NAMALWA (cell line): ENCODE data around the gene SIRT3.
"Not testable (repeated sequence)": the region's sequence is repeated elsewhere in the genome, so short reads cannot be mapped to it uniquely, and the experiment has no call there.

Source experiments
- DNase-seq: peaks from one replicate; pipeline ENCODE4 v3.0.0-alpha.2; 2015; ENCODE audit warnings: low spot score

SIRT3 gene

GRCh38 chr11:203056-203944, 32.8 kb downstream of the SIRT3 start:
- no peak for DNase-seq

GRCh38 chr11:202490-202889, 33.7 kb downstream of the SIRT3 start:
- DNase-seq = no peak

DNA sequence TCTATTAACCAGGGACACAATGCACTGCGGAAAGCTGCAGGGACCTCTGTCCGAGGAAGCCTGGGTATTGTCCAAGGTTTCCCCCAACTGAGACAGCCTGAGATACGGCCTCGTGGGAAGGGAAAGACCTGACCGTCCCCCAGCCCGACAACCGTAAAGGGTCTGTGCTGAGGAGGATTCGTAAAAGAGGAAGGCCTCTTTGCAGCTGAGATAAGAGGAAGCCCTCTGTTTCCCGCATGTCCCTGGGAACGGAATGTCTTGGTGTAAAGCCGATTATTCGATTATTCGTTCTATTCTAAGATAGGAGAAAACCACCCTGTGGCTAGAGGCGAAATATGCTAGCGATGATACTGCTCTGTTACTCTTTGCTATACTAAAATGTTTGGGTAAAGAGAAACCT, 34.2 kb downstream of the SIRT3 start:
- DNase-seq = no peak

DNA sequence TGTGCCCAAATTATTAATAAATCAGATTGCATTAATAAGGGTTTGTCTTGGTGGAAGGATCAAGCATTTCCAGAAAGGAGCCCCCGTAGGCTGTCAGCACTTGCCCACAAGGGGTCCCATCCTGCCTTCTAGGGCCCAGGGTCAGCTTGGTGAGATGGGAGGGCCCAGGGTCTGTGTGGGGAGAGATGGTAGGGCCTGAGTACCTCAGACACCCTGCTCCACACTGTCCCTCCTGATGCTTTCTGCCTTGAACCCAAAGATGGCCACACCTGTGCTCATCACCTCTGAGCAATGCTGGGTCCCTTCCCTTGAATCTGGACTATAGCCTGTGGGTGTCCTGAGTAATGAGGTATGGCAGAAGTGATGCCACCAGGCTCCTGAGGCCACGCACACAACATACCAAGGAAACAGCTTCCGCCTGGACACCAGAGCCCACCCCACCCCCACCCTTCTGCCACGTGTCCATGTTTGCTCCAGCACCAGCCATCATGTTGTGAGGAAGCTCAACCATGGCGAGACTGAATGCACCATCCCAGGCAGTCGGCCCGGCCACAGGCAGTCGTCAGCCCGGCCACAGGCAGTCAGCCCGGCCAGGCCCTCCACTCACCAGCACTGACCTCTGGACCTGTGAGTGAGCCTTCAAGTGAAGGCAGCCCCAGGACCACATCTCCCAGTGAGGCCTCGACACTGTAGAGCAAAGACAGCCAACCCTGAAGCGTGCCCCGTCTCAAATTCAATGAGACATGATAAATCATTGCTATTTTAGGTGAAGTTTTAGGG, 35.7 kb downstream of the SIRT3 start:
- no peak for DNase-seq

- no peak for DNase-seq
Measured at GRCh38 chr11:199782-200181, 36.4 kb downstream of the SIRT3 start.

DNA sequence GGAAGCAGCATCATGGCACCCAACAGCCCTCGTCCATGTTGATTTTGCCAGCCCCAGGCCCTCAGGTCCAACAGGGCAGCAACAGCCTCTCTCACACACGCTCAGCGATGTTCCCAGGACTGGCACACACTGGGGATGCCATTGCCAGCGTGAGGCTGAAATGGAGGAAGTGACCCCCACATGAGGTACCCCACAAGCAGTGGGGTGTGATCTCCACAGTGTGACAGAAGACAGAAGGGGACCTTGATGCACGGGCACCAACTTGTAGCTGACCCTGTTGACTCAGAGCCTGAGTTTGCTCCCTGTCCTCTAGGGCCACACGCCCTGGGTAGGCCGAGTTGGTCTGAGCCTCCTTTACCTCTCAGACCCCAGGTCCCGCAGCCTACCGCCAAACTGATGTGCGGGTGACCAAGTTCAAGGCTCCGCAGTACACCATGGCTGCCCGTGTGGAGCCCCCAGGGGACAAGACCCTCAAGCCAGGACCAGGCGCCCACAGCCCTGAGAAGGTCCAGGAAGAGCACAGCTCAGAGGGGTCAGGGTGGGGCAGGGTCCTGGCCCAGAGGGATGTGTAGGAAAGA, 37.0 kb downstream of the SIRT3 start:
- DNase-seq = no peak

DNA sequence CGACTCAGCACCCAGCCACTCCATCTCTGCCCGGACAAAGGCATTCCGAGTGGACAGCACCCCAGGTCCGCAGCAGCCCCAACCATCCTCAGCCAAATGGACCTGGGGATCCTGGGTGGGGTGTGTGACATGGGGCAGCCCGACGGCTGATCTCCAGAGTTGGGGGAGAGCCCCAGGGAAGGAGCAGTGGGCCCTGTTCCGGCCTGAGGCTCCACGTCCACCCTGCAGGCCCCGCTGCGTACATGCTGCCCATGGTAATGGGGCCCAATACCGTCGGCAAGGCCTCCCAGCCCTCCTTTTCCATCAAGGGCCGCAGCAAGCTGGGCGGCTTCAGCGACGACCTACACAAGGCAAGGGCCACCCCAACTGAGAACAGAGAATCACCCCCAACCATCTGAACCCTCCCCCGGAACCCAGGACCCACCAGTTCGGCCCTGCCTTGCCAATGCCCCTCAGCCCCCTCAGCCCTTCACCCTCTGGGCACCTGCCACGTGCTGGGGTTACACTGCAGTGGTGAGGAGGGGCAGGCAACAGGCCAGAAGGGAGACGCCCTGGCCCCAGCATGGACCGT, 37.8 kb downstream of the SIRT3 start:
- no peak for DNase-seq

DNA sequence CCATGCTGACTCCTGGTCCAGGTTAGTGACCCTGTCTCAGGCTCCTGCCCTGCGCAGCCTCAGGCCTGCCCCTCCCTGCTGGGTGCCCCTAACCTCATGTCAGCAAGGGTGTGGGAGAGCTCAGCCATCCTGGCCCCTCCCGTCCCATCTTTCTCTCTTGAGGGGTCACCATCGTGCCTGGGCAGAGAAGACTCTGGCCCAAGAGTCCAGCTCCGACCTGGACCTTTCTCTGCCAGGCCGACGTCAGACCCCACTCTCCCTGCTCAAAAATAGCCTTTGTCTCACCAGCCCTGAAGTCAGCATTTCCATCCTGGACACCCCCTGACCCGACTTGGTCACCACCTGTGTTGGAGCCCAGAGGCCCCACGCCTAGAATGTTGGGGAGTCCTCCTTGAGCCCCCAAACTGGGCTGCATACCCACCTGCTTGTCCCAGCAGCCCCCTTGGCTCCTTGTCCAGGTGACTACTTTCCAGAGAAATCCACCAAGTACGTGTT, 38.4 kb downstream of the SIRT3 start:
- DNase-seq = no peak

DNA sequence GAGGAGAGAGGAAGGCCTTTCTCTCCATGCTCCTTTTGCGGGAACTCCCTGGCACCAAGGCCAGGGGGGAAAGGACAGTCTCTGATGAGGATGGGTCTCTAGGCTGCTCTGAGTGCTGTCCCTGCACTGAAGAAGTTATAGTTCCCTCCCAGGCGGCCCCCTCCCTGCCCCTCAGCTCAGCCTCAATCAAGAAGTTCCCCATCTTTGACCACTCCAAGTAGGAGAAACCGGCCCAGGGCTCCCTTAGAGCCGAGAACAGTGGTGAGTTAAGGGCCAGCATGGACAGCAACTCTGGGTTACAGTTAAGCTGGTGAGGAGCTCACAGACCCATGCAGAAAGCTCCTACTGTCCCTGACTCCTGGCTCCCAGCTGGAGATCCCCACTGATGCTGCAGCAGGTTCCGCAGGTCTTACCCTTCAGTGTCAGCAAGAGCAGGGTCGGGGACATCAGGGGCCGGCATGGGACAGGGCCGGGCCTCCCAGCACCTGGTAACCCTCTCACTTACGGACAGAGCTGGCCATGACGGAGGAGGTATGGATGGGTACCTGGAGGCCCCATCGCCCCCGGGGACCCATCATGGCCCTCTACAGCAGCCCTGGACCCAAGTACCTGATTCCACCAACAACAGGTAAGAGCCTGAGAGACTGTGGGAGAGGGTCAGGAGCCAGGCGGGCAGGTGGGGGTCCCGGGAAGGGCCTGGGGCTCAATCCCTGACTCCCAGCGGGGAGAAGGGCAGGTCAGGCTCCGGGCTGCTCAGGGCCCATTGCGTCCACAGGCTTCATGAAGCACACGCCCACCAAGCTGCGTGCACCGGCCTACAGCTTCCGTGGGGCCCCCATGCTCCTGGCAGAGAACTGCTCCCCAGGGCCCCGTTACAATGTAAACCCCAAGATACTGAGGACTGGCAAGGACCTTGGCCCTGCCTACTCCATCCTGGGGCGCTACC, 39.1 kb downstream of the SIRT3 start:
- DNase-seq = no peak

GRCh38 chr11:193481-193880, 42.7 kb downstream of the SIRT3 start:
- DNase-seq = not testable (repeated sequence)

- not testable (repeated sequence) for DNase-seq
Measured at GRCh38 chr11:192674-193128, 43.4 kb downstream of the SIRT3 start, which contains the start of gene SCGB1C1. SCGB1C1 (plus strand) TSS chr11:193078; CDS start chr11:193100, 22 bp downstream.

GRCh38 chr11:191490-192478, 44.4 kb downstream of the SIRT3 start:
- not testable (repeated sequence) for DNase-seq

DNA sequence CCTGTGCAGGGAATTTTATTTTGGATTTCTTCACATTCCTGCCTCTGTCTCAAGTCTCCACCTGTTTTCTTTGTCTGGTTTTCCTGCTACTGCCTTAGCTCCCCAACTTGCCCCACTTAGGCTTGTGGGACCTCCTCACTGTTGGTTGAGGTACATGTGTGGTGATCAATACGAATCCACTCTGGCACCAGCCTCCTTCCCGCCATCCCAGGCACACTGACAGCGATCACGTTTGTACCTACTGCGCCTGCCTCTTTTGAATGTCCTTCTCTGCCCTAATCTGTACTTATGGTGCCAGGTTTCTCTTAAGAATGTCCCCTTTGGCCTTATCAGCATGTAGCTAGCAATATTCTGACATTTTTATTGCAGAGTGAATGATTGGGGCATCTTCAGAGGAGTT, 45.6 kb downstream of the SIRT3 start:
- DNase-seq = not testable (repeated sequence)

- not testable (repeated sequence) for DNase-seq
Measured at GRCh38 chr11:189843-190311, 46.3 kb downstream of the SIRT3 start.

DNA sequence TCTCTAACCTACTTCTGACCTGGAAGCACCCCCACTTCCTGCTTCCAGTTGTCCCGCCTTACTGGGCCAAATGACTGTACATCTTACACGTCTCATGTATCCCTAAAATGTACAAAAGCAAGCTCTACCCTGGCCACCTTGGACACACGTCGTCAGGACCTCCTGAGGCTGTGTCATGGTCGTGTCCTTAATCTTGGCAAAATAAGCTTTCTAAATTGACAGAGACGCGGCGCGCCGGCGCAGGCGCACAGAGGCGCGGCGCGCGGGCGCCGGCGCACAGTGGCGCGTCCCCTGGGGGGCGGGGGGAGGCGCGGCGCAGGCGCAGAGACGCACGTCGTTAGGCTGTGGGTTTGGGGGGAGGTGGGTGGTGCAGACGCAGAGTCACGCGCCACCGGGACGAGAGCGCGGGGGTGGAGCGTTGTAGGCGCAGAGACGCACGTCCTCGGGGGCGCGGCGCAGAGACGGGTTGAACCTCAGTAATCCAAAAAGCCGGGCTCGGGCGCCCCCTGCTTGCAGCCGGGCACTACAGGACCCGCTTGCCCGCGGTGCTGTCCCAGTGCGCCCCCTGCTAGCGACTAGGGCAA, 46.9 kb downstream of the SIRT3 start:
- DNase-seq = not testable (repeated sequence)

- DNase-seq = not testable (repeated sequence)
Measured at GRCh38 chr11:180242-180641, 55.9 kb downstream of the SIRT3 start.
